Measurements from ENCODE around the gene PPP1R1C. TPM values are rescaled to one million over a fixed set of nuclear protein-coding genes. Genes with fewer than 3 reads are reported as not detected.
"Not testable (repeated sequence)": the region's sequence is repeated elsewhere in the genome, so short reads cannot be mapped to it uniquely, and the experiment has no call there.

PPP1R1C gene
- total RNA-seq, 1 donor from 2014 or later = not detected

- Mint-ChIP-seq H3K9me3 (no peaks in the 10 kb centered on the region), H3K27ac (no peak overlapping the region), H3K4me3 (ENCODE audit: low read depth) (peak overlapping the region; percentile 65), H3K36me3 (ENCODE audit: low read depth) (no peaks in the 10 kb centered on the region), H3K4me1 (ENCODE audit: low read depth) (peaks cover 40% of the 10 kb centered on the region), H3K27me3 (ENCODE audit: low read depth) (peaks cover 8% of the 10 kb centered on the region)
- intact Hi-C loops (cut with micrococcal nuclease) = loop anchor here (1.0 to 10.0 kb wide), 5 partner anchors 47 to 880 kb away; no protein-coding TSS in a partner anchor
- DNase-seq (ENCODE audit: low spot score) = no peak
Observed at GRCh38 chr2:181954538-181954883, 31.1 kb upstream of the PPP1R1C start.

GRCh38 chr2:181955010-181955409, 30.6 kb upstream of the PPP1R1C start:
- intact Hi-C loops (cut with micrococcal nuclease) = loop anchor here (2.0 to 10.0 kb wide), 3 partner anchors 62 to 880 kb away; no protein-coding TSS in a partner anchor
- Mint-ChIP-seq H3K27me3 (ENCODE audit: low read depth) (peaks cover 8% of the 10 kb centered on the region), H3K9me3 (no peaks in the 10 kb centered on the region), H3K4me1 (ENCODE audit: low read depth) (peaks cover 40% of the 10 kb centered on the region), H3K4me3 (ENCODE audit: low read depth) (no peak overlapping the region), H3K27ac (no peak overlapping the region), H3K36me3 (ENCODE audit: low read depth) (no peaks in the 10 kb centered on the region)
- DNase-seq (ENCODE audit: low spot score) = no peak

- not testable (repeated sequence) for H3K4me3 Mint-ChIP-seq (ENCODE audit: low read depth); DNase-seq (ENCODE audit: low spot score)
Observed at GRCh38 chr2:181955866-181956265, 29.8 kb upstream of the PPP1R1C start.

GRCh38 chr2:181957668-181958067, 28.0 kb upstream of the PPP1R1C start:
- no peaks in the 10 kb centered on the region for H3K9me3 Mint-ChIP-seq
- no peak overlapping the region for H3K4me3 Mint-ChIP-seq (ENCODE audit: low read depth)
- no peak overlapping the region for H3K27ac Mint-ChIP-seq
- H3K36me3 Mint-ChIP-seq (ENCODE audit: low read depth) = no peaks in the 10 kb centered on the region
- intact Hi-C loops (cut with micrococcal nuclease) = loop anchor here (10.0 kb wide), 1 partner anchor 883 kb away; no protein-coding TSS in a partner anchor
- no peak for DNase-seq (ENCODE audit: low spot score)
- H3K4me1 Mint-ChIP-seq (ENCODE audit: low read depth) = peaks cover 31% of the 10 kb centered on the region
- H3K27me3 Mint-ChIP-seq (ENCODE audit: low read depth) = peaks cover 12% of the 10 kb centered on the region

More at GRCh38 chr2:181955866-181956265, 29.8 kb upstream of the PPP1R1C start:
- Mint-ChIP-seq H3K27me3 (ENCODE audit: low read depth) (peaks cover 11% of the 10 kb centered on the region), H3K4me1 (ENCODE audit: low read depth) (peaks cover 40% of the 10 kb centered on the region)
- H3K9me3 Mint-ChIP-seq; H3K27ac Mint-ChIP-seq; H3K36me3 Mint-ChIP-seq (ENCODE audit: low read depth): not testable (repeated sequence)
- intact Hi-C loops (cut with micrococcal nuclease) = loop anchor here (2.0 to 10.0 kb wide), 3 partner anchors 63 to 881 kb away; no protein-coding TSS in a partner anchor

GRCh38 chr2:181958726-181959125, 26.9 kb upstream of the PPP1R1C start:
- H3K27ac Mint-ChIP-seq = no peak overlapping the region
- H3K27me3 Mint-ChIP-seq (ENCODE audit: low read depth) = peaks cover 12% of the 10 kb centered on the region
- H3K4me3 Mint-ChIP-seq (ENCODE audit: low read depth) = no peak overlapping the region
- no peaks in the 10 kb centered on the region for H3K36me3 Mint-ChIP-seq (ENCODE audit: low read depth)
- no peak for DNase-seq (ENCODE audit: low spot score)
- peaks cover 25% of the 10 kb centered on the region for H3K4me1 Mint-ChIP-seq (ENCODE audit: low read depth)
- no peaks in the 10 kb centered on the region for H3K9me3 Mint-ChIP-seq
- intact Hi-C loops (cut with micrococcal nuclease) = loop anchor here (10.0 kb wide), 1 partner anchor 884 kb away; no protein-coding TSS in a partner anchor

GRCh38 chr2:181959508-181959907, 26.1 kb upstream of the PPP1R1C start:
- H3K9me3 Mint-ChIP-seq = no peaks in the 10 kb centered on the region

GRCh38 chr2:181961167-181961566, 24.5 kb upstream of the PPP1R1C start:
- H3K36me3 Mint-ChIP-seq (ENCODE audit: low read depth); H3K27ac Mint-ChIP-seq; H3K4me3 Mint-ChIP-seq (ENCODE audit: low read depth); H3K9me3 Mint-ChIP-seq; H3K4me1 Mint-ChIP-seq (ENCODE audit: low read depth); intact Hi-C loops (cut with micrococcal nuclease); DNase-seq (ENCODE audit: low spot score): not testable (repeated sequence)
- peaks cover 24% of the 10 kb centered on the region for H3K27me3 Mint-ChIP-seq (ENCODE audit: low read depth)

More at GRCh38 chr2:181959508-181959907, 26.1 kb upstream of the PPP1R1C start:
- intact Hi-C loops (cut with micrococcal nuclease) = loop anchor here (10.0 kb wide), 1 partner anchor 885 kb away; no protein-coding TSS in a partner anchor
- Mint-ChIP-seq H3K27me3 (ENCODE audit: low read depth) (peaks cover 15% of the 10 kb centered on the region), H3K27ac (no peak overlapping the region), H3K4me3 (ENCODE audit: low read depth) (no peak overlapping the region), H3K36me3 (ENCODE audit: low read depth) (no peaks in the 10 kb centered on the region), H3K4me1 (ENCODE audit: low read depth) (peaks cover 17% of the 10 kb centered on the region)
- DNase-seq (ENCODE audit: low spot score) = no peak

- Mint-ChIP-seq H3K9me3 (no peaks in the 10 kb centered on the region), H3K27me3 (ENCODE audit: low read depth) (peaks cover 31% of the 10 kb centered on the region), H3K4me1 (ENCODE audit: low read depth) (peaks cover 5% of the 10 kb centered on the region), H3K36me3 (ENCODE audit: low read depth) (no peaks in the 10 kb centered on the region), H3K4me3 (ENCODE audit: low read depth) (no peak overlapping the region), H3K27ac (no peak overlapping the region)
- no peak for DNase-seq (ENCODE audit: low spot score)
- intact Hi-C loops (cut with micrococcal nuclease) = no loop called here
Observed at GRCh38 chr2:181962142-181962541, 23.5 kb upstream of the PPP1R1C start.

GRCh38 chr2:181970160-181970794, 15.4 kb upstream of the PPP1R1C start:
- intact Hi-C loops (cut with micrococcal nuclease) = no loop called here
- no peak for DNase-seq (ENCODE audit: low spot score)
- Mint-ChIP-seq H3K4me1 (ENCODE audit: low read depth) (no peaks in the 10 kb centered on the region), H3K9me3 (no peaks in the 10 kb centered on the region), H3K27ac (no peak overlapping the region), H3K27me3 (ENCODE audit: low read depth) (peaks cover 32% of the 10 kb centered on the region), H3K36me3 (ENCODE audit: low read depth) (no peaks in the 10 kb centered on the region), H3K4me3 (ENCODE audit: low read depth) (no peak overlapping the region)

- no peaks in the 10 kb centered on the region for H3K4me1 Mint-ChIP-seq (ENCODE audit: low read depth)
- no peaks in the 10 kb centered on the region for H3K36me3 Mint-ChIP-seq (ENCODE audit: low read depth)
- H3K27me3 Mint-ChIP-seq (ENCODE audit: low read depth) = peaks cover 27% of the 10 kb centered on the region
- H3K9me3 Mint-ChIP-seq = no peaks in the 10 kb centered on the region
- H3K4me3 Mint-ChIP-seq (ENCODE audit: low read depth) = no peak overlapping the region
- intact Hi-C loops (cut with micrococcal nuclease) = no loop called here
- DNase-seq (ENCODE audit: low spot score) = no peak
- H3K27ac Mint-ChIP-seq = no peak overlapping the region
Observed at GRCh38 chr2:181971032-181971431, 14.6 kb upstream of the PPP1R1C start.

- Mint-ChIP-seq H3K4me1 (ENCODE audit: low read depth) (no peaks in the 10 kb centered on the region), H3K27ac (no peak overlapping the region), H3K9me3 (no peaks in the 10 kb centered on the region), H3K4me3 (ENCODE audit: low read depth) (no peak overlapping the region), H3K27me3 (ENCODE audit: low read depth) (peaks cover 18% of the 10 kb centered on the region), H3K36me3 (ENCODE audit: low read depth) (no peaks in the 10 kb centered on the region)
- intact Hi-C loops (cut with micrococcal nuclease) = no loop called here
- no peak for DNase-seq (ENCODE audit: low spot score)
Observed at GRCh38 chr2:181972431-181973170, 13.1 kb upstream of the PPP1R1C start.

- intact Hi-C loops (cut with micrococcal nuclease) = no loop called here
- no peak for DNase-seq (ENCODE audit: low spot score)
- Mint-ChIP-seq H3K4me1 (ENCODE audit: low read depth) (peaks cover 2% of the 10 kb centered on the region), H3K27me3 (ENCODE audit: low read depth) (peaks cover 14% of the 10 kb centered on the region), H3K9me3 (no peaks in the 10 kb centered on the region), H3K36me3 (ENCODE audit: low read depth) (no peaks in the 10 kb centered on the region), H3K4me3 (ENCODE audit: low read depth) (no peak overlapping the region), H3K27ac (no peak overlapping the region)
Observed at GRCh38 chr2:181973171-181973783, 12.4 kb upstream of the PPP1R1C start.
